AG04449 (cell line): ENCODE measurements around the gene SLC2A9.

ENCODE experiments used
- CTCF ChIA-PET: fragments of 350-600 bp; formaldehyde crosslinking; extraction: SDS; loops from one replicate; lab custom pipeline; 2021; ENCODE audit warnings: antibody characterized with exemption; lab: Yijun Ruan, JAX
- POLR2A ChIA-PET: fragments of 400-600, 350-600 bp; formaldehyde crosslinking; extraction: SDS; loops from one replicate; lab custom pipeline; 2020; ENCODE audit warnings: antibody characterized with exemption, inconsistent platforms; lab: Yijun Ruan, JAX
- DNase-seq: peaks from one replicate; pipeline ENCODE4 v3.0.0-alpha.2; 2010; ENCODE audit warnings: low read depth, low spot score
- H3K4me3 ChIP-seq: 2 replicates; pipeline ENCODE4 v1.5.1; 2011; ENCODE audit warnings: low read depth, mild to moderate bottlenecking, control low read depth, low read length
- CTCF ChIP-seq: IDR thresholded peaks from one replicate; pipeline ENCODE4 v1.5.1; 2011; ENCODE audit warnings: mild to moderate bottlenecking, moderate library complexity, low read length, control low read depth, inconsistent platforms; ENCODE audit not compliant: insufficient read depth; ENCODE audit errors: missing control alignments

SLC2A9 gene

GRCh38 chr4:9845791-9846493 lies 175.4 kb downstream of the SLC2A9 start:
- ChIA-PET CTCF (no interaction called here), POLR2A (no interaction called here)
- DNase-seq: no peak
- no peak overlapping the region for H3K4me3 ChIP-seq
- no peak for TF ChIP-seq CTCF

GRCh38 chr4:9841072-9841471 lies 180.2 kb downstream of the SLC2A9 start:
- ChIA-PET POLR2A (no interaction called here), CTCF (no interaction called here)
- H3K4me3 ChIP-seq: no peak overlapping the region
- no peak for DNase-seq
- TF ChIP-seq CTCF: no peak

- TF ChIP-seq CTCF: no peak
- no peak overlapping the region for H3K4me3 ChIP-seq
- CTCF ChIA-PET: no interaction called here
- POLR2A ChIA-PET: no interaction called here
- no peak for DNase-seq
These were observed 185.9 kb downstream of the SLC2A9 start for GRCh38 chr4:9835430-9835829.

GRCh38 chr4:9833421-9833820 lies 187.9 kb downstream of the SLC2A9 start:
- CTCF ChIA-PET: no interaction called here
- TF ChIP-seq CTCF: no peak
- POLR2A ChIA-PET: no interaction called here
- no peak overlapping the region for H3K4me3 ChIP-seq
- DNase-seq: no peak

GRCh38 chr4:9832640-9833039 lies 188.7 kb downstream of the SLC2A9 start:
- no peak overlapping the region for H3K4me3 ChIP-seq
- no peak for TF ChIP-seq CTCF
- no peak for DNase-seq
- ChIA-PET POLR2A (no interaction called here), CTCF (no interaction called here)

GRCh38 chr4:9826551-9826950 lies 194.7 kb downstream of the SLC2A9 start:
- no peak for TF ChIP-seq CTCF
- no peak for DNase-seq
- no peak overlapping the region for H3K4me3 ChIP-seq
- POLR2A ChIA-PET: no interaction called here
- CTCF ChIA-PET: no interaction called here
